ENCODE results near the gene SEMA6B. TPM values are rescaled to one million over a fixed set of nuclear protein-coding genes. Genes with fewer than 3 reads are reported as not detected.

Gene SEMA6B
- total and polyA plus RNA-seq, 12 donors, result 3.4 to 27.9 (median 9.4) TPM

DNA sequence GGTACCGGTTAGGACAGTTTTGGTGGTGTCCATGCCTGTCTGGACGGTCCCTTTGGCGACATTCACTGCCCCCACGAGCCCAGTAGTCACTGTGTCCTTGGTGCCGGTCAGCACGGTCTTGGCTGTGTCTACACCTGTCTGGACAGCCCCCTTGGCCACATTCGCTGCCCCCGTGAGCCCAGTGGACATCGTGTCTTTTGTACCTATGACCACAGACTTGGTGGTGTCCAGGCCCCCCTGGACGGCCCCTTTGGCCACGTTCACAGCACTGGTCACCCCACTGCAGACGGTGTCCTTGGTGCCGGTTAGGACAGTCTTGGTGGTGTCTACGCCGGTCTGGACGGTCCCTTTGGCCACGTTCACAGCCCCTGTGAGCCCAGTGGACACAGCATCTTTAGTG is 47.4 kb downstream of the SEMA6B start:
- H3K36me3 ChIP-seq, result peaks cover 0 to 49% (median 4%) of the 10 kb centered on the region in 9 donors
- H3K4me3 ChIP-seq, result no peak overlapping the region
- H3K27ac ChIP-seq, result peak overlapping the region in 1 of 10 donors; percentile 31
- TF ChIP-seq, protein P1, sequence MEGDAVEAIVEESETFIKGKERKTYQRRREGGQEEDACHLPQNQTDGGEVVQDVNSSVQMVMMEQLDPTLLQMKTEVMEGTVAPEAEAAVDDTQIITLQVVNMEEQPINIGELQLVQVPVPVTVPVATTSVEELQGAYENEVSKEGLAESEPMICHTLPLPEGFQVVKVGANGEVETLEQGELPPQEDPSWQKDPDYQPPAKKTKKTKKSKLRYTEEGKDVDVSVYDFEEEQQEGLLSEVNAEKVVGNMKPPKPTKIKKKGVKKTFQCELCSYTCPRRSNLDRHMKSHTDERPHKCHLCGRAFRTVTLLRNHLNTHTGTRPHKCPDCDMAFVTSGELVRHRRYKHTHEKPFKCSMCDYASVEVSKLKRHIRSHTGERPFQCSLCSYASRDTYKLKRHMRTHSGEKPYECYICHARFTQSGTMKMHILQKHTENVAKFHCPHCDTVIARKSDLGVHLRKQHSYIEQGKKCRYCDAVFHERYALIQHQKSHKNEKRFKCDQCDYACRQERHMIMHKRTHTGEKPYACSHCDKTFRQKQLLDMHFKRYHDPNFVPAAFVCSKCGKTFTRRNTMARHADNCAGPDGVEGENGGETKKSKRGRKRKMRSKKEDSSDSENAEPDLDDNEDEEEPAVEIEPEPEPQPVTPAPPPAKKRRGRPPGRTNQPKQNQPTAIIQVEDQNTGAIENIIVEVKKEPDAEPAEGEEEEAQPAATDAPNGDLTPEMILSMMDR (IDR thresholded peaks at IDR 0.05), result no peak
- H3K9me3 ChIP-seq, result no peaks in the 10 kb centered on the region
- no peak for DNase-seq
- ATAC-seq, result peak in 1 of 8 donors; percentile 6
- no peaks in the 10 kb centered on the region for H3K27me3 ChIP-seq
- 91 to 92% methylated on average over 17 of the region's 17 CpGs for WGBS, 2 donors
- intact Hi-C loops (cut with DNase I), result no loop called here
- H3K4me1 ChIP-seq, result peaks cover 1 to 27% (median 7%) of the 10 kb centered on the region in 9 donors

DNA sequence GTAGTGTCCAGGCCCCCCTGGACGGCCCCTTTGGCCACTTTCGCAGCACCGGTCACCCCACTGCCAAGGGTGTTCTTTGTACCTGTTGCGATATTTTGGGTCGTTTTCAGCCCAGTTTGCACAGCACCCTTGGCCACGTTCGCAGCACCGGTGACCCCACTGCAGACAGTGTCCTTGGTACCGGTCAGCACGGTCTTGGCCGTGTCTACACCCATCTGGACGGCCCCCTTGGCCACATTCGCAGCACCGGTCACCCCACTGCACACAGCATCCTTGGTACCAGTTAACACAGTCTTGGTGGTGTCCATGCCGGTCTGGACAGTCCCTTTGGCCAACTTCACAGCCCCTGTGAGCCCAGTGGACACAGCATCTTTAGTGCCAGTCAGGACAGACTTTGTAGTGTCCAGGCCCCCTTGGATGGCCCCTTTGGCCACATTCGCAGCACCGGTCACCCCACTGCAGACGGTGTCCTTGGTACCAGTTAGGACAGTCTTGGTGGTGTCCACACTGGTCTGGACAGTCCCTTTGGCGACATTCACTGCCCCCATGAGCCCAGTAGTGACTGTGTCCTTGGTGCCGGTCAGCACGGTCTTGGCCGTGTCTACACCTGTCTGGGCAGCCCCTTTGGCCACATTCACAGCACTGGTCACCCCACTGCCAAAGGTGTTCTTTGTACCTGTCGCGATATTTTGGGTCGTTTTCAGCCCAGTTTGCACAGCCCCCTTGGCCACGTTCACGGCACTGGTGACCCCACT is 48.0 kb downstream of the SEMA6B start:
- intact Hi-C loops (cut with DNase I), result no loop called here
- Histone ChIP-seq H3K4me3 (no peak overlapping the region), H3K36me3 (peaks cover 0 to 55% (median 9%) of the 10 kb centered on the region in 9 donors), H3K9me3 (no peaks in the 10 kb centered on the region), H3K27me3 (no peaks in the 10 kb centered on the region), H3K4me1 (peaks cover 3 to 29% (median 7%) of the 10 kb centered on the region in 9 donors), H3K27ac (peak overlapping the region in 1 of 10 donors; percentile 31)
- DNase-seq (no peak), ATAC-seq (peak in 4 of 8 donors; percentile 17 to 27 (median 20))
- TF ChIP-seq, protein P1 (IDR thresholded peaks at IDR 0.05), result no peak
- 85 to 88% methylated on average over 27 of the region's 27 CpGs for WGBS, 2 donors

DNA sequence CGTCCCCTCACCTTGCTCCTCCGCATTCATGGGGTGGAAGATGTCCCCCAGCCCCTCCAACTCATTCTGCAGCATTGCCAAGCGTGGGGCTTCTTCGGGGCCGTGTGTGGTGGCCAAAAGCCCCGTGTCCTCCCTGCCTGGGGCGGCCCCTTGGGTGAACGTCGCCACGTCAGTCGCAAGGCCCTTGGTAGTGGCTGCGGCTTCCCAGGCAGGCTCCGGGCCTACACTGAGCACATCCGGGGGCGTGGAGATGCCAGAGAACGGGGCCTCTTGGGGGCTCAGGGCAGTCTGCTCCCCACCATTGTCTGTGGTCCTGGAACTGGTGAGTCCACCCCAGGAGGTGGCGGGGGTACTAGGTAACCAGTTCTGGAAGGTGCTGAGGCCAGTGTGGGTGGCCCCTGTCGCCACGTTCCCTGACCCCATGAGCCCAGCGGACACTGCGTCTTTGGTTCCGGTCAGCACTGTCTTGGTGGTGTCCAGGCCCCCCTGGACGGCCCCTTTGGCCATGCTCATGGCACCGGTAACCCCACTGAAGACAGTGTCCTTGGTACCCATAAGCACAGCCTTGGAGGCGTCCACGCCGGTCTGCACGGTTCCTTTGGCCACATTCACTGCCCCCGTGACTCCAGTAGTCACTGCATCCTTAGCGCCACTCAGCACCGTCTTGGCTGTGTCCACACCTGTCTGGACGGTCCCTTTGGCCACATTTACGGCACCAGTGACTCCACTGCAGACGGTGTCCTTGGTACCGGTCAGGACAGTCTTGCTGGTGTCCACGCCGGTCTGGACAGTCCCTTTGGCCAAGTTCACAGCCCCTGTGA is 48.8 kb downstream of the SEMA6B start:
- peaks cover 0 to 56% (median 14%) of the 10 kb centered on the region in 9 donors for H3K36me3 ChIP-seq
- DNase-seq, result no peak

DNA sequence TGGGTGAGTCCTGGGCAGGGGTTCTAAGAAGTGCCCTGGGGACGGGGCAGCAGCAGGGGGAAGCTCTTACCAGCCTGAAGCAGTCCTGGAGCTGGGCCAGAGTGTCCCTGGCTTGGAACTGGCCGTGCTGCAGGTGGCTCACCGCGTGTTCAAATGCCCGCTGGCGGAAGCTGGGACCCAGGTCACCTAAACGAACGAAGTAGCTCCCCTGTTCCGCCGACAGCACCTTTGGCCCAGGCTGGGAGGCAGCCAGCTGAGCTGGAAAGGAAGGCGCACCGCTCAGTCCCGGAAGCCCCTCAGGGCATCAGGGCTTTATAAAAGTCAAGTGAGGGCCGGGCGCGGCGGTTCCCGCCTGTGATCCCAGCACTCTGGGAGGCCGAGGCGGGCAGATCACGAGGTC is 50.8 kb downstream of the SEMA6B start:
- H3K27ac ChIP-seq, result peak overlapping the region in 1 of 10 donors; percentile 36
- no peak for DNase-seq
- 80 to 84% methylated on average over 20 to 21 of the region's 21 CpGs for WGBS, 2 donors
- intact Hi-C loops (cut with DNase I), result no loop called here
- TF ChIP-seq, protein P1 (IDR thresholded peaks at IDR 0.05), result no peak
- peaks cover 0 to 64% (median 26%) of the 10 kb centered on the region in 9 donors for H3K36me3 ChIP-seq
- H3K9me3 ChIP-seq, result no peaks in the 10 kb centered on the region
- H3K4me1 ChIP-seq, result peaks cover 0 to 23% (median 11%) of the 10 kb centered on the region in 9 donors
- no peak overlapping the region for H3K4me3 ChIP-seq
- ATAC-seq, result no peak
- no peaks in the 10 kb centered on the region for H3K27me3 ChIP-seq

More for the DNA sequence above, 48.8 kb downstream of the SEMA6B start:
- Histone ChIP-seq H3K9me3 (no peaks in the 10 kb centered on the region), H3K4me3 (no peak overlapping the region), H3K27me3 (no peaks in the 10 kb centered on the region), H3K27ac (no peak overlapping the region), H3K4me1 (peaks cover 0 to 25% (median 11%) of the 10 kb centered on the region in 9 donors)
- TF ChIP-seq, protein P1 (IDR thresholded peaks at IDR 0.05), result no peak
- ATAC-seq, result peak in 5 of 8 donors; percentile 2 to 18 (median 10)
- WGBS, 2 donors, result 87 to 88% methylated on average over 37 of the region's 37 CpGs
- intact Hi-C loops (cut with DNase I), result no loop called here

Measured in heart right ventricle (tissue), 16 donors.